ENCODE results near the gene DHX40.
"Not testable (repeated sequence)": the region's sequence is repeated elsewhere in the genome, so short reads cannot be mapped to it uniquely, and the experiment has no call there.

Gene DHX40, protein sequence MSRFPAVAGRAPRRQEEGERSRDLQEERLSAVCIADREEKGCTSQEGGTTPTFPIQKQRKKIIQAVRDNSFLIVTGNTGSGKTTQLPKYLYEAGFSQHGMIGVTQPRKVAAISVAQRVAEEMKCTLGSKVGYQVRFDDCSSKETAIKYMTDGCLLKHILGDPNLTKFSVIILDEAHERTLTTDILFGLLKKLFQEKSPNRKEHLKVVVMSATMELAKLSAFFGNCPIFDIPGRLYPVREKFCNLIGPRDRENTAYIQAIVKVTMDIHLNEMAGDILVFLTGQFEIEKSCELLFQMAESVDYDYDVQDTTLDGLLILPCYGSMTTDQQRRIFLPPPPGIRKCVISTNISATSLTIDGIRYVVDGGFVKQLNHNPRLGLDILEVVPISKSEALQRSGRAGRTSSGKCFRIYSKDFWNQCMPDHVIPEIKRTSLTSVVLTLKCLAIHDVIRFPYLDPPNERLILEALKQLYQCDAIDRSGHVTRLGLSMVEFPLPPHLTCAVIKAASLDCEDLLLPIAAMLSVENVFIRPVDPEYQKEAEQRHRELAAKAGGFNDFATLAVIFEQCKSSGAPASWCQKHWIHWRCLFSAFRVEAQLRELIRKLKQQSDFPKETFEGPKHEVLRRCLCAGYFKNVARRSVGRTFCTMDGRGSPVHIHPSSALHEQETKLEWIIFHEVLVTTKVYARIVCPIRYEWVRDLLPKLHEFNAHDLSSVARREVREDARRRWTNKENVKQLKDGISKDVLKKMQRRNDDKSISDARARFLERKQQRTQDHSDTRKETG

DNA sequence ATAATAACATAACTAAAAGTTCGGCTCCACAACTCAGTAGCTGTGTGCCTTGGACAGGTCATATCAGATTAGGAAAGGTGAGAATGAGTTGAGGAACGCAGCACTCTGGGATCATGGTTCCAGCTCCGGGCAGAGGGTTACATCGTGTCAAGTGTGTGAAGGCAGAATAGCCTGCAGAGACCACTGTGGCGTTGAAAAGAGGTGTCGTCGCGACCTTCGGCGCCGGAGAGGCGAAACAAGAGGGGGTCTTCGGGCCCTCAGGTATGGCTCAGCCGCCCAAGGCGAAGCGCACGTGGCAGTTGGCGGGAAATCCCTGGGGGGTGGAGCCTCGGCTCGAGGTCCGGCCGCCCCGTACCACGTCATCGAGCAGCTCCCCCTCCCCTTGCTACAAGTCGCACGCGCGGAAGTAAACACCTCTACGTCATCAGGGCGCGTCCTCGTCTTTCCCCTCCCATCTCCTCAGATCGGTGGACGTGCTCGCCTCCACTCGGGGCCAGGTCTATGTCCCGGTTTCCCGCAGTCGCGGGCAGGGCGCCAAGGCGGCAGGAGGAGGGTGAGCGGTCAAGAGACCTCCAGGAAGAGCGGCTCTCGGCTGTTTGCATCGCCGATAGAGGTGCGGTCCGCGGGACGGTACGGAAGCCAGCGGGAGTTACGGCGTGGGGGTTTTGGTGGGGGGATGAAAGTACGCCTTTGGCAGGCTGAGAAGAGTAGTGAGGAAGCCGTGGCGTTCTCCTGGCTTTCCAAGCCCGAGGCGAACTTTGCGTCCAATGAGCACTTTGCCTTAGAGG is at the start of gene DHX40:
Gene DHX40, plus strand, starts transcription at position 440 of the 788 bp plus-strand sequence. Its CDS starts 62 bp downstream, at position 502.
- peak; percentile 92 for DNase-seq

DNA sequence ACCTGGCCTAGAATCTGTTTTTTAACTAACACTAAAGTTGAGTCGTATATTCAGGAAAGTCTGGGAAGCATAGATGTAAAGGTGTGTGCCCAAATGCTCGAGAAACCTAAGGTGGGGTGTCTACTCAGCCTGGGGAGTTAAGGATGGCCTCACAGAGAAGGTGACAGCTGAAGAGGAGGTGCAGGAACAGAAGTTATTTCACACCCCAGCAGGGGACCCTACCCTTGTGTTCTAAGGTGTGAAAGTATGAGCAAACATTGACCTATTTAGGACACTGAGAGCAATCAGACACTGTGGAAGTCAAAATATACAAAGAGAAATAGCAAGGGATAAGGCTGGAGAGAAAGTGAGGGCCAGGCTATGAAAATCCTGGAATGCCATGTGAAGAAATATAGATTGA is 49.0 kb upstream of the DHX40 start:
- no peak for DNase-seq

GRCh38 chr17:59519132-59519531 is 46.3 kb upstream of the DHX40 start:
- DNase-seq, result no peak

GRCh38 chr17:59520251-59520650 is 45.2 kb upstream of the DHX40 start:
- no peak for DNase-seq

DNA sequence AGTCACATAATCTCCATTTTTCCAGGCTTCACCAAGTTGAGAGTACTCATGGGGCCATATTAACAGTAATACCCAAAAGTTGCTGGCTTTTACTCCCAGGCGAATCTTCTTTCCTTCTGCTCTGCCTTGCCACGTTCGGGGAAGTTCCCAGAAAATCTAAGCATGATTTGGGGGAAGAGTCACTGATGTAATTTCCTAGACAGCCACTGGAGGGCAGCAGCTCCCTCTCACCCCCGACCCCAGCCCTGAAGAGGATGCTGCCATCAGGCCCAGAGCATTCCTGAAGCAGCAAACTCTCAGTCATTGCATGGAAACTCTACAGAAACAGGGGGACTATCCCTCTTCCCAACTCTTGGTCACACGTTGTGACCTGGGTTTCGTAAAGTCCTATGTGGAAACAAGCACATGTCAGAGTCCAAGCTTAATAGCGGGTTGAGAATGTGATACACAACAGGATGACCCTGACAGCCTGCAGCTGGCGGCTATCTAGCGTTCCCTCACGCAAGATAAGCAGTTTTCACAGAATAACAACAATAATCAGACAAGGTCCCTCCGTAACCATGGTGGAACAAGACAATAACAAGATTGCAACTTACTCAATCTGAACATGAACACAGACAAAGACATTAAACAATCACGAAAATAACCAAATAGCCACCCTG is 43.8 kb upstream of the DHX40 start:
- peak; percentile 22 for DNase-seq

DNA sequence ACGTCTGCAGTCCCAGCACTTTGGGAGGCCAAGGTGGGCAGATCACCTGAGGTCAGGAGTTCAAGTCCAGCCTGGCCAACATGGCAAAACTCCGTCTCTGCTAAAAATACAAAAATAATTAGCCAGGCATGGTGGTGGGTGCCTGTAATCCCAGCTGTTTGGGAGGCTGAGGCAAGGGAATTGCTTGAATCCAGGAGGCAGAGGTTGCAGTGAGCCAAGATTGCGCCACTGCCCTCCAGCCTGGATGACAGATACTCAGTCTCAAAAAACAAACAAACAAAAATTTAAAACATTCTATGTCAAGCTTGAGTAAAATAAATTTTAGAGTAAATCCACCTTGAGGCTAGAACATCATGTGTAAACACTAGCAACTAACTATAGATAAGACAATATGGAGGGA is 40.5 kb upstream of the DHX40 start:
- DNase-seq, result not testable (repeated sequence)

- no peak for DNase-seq
Measured at GRCh38 chr17:59525668-59526067, 39.7 kb upstream of the DHX40 start.

GRCh38 chr17:59526451-59526850 is 39.0 kb upstream of the DHX40 start:
- no peak for DNase-seq

- no peak for DNase-seq
Measured at GRCh38 chr17:59527325-59527917, 38.0 kb upstream of the DHX40 start.

DNA sequence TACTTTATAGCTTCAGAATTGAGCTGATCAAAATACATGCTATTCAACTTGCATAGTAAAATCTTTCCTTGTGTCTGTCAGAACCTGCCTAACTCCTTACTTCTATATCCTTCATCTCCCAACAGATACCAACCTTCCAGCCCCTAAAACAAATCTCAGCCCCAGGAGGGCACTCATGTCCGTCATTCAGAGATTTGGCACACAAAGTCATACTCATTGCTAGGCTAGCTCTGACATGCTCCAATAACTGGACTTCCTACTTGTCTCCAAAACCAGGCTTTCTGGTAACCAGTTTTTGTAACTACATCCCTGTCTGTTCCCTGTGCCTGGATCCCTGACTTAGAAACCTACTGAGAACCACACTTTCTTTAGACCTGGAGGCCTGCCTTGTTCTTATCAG is 37.5 kb upstream of the DHX40 start:
- no peak for DNase-seq

GRCh38 chr17:59530531-59530930 is 34.9 kb upstream of the DHX40 start:
- no peak for DNase-seq

DNA sequence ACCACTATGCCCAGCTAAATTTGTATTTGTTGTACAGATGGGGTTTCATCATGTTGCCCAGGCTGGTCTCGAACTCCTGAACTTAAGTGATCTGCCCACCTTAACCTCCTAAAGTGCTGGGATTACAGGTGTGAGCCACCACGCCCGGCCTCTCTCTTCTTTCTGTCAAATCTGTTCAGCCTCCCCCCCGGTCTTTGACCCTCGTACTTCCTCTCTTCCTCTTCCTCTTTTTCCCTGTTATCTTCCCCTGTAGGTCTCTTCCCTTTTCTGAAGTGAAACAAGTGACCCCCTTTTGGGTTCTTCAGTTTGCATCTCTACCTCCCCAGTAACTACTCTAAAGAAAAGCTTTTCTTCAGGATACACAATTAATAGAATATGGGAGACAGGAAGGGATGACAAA is 31.7 kb upstream of the DHX40 start:
- no peak for DNase-seq

GRCh38 chr17:59534583-59534982 is 30.8 kb upstream of the DHX40 start:
- no peak for DNase-seq

DNA sequence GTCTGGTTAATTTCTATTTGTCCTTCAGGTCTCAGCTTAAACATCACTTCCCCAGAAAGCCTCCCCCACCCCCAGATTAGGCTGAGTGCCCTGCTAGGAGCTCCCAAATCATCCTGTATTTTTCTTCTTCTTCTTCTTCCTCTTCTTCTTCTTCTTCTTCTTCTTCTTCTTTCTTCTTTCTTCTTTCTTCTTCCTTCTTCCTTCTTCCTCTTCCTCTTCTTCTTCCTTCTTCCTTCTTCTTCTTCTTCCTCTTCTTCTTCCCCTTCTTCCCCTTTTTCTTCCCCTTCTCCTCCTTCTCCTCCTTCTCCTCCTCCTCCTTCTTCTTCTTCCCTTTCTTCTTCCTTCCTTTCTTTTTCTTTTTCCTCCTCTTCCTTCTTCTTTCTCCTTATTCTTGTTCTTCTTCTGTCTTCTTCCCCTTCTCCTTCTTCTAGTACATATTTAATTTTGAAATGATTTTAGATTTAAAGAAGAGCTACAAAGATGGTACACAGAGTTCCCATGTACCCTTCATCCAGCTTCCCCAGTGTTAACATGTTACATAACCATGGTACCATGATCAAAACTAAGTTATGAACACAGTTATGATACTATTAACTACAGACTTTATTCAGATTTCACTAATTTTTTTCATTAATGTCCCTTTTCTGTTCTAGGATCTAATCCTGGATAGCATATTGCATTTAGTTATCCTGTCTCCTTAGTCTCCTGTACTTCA is 27.1 kb upstream of the DHX40 start:
- DNase-seq, result no peak

GRCh38 chr17:59542960-59543635 is 22.3 kb upstream of the DHX40 start:
- no peak for DNase-seq

GRCh38 chr17:59545942-59546341 is 19.5 kb upstream of the DHX40 start:
- no peak for DNase-seq

GRCh38 chr17:59547131-59547915 is 18.1 kb upstream of the DHX40 start:
- peak; percentile 14 for DNase-seq

DNA sequence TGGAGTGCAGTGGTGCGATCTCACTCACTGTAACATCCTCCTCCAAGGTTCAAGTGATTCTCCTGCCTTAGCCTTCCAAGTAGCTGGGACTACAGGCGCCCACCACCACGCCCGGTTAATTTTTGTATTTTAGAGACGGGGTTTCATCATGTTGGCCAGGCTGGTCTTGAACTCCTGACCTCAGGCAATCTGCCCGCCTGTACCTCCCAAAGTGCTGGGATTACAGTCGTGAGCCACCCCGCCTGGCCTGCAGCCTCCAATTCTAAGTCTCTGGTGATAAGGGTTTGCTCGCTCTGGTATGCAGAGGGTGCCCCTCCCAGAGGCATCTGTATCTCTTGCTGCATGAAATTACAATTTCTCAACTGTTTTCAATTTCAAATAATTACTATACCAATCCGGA is 16.4 kb upstream of the DHX40 start:
- DNase-seq, result not testable (repeated sequence)

GRCh38 chr17:59550703-59551102 is 14.7 kb upstream of the DHX40 start:
- DNase-seq, result no peak

DNA sequence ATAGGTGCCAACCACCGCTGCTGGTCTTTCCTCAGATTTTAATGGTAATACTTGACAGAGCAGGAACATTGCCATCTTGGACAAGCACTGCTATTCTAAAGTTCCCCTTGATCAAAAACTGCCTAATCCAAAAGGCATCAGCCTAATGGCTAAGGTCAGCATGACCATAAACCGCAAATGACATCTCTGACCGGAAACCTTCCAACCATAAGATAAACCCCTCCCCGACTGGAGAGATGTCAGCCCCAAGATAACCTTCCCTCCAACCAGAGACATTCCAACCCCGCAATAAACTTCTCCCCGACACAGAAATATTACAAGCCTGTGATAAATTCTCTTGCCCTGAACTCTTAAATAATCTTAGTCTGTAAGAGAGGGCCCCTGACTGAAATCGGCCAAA is 7.4 kb upstream of the DHX40 start:
- DNase-seq, result no peak
